IPS-20b (cell line): ENCODE measurements around the gene SWT1.
"Not testable (repeated sequence)": the region's sequence is repeated elsewhere in the genome, so short reads cannot be mapped to it uniquely, and the experiment has no call there.

Experiments
- H3K27ac ChIP-seq: one replicate; pipeline ENCODE4 v1.5.1; 2013; ENCODE audit warnings: low read length
- H3K27me3 ChIP-seq: 2 replicates; pipeline ENCODE4 v1.6.1; 2013; ENCODE audit warnings: mild to moderate bottlenecking, low read length, inconsistent platforms; ENCODE audit not compliant: insufficient read depth
- H3K36me3 ChIP-seq: 2 replicates; pipeline ENCODE4 v1.6.1; 2013; ENCODE audit warnings: low read depth, mild to moderate bottlenecking, inconsistent platforms, low read length, moderate library complexity; ENCODE audit not compliant: insufficient read depth
- H3K4me1 ChIP-seq: 2 replicates; pipeline ENCODE4 v1.6.1; 2013; ENCODE audit warnings: mild to moderate bottlenecking, control low read depth, inconsistent platforms, low read length, moderate library complexity; ENCODE audit not compliant: insufficient read depth
- H3K4me3 ChIP-seq: 2 replicates; pipeline ENCODE4 v1.5.1; 2013; ENCODE audit warnings: mild to moderate bottlenecking, low read length, inconsistent platforms
- H3K9ac ChIP-seq: 2 replicates; pipeline ENCODE4 v1.6.1; 2013; ENCODE audit warnings: low read depth, mild to moderate bottlenecking, inconsistent platforms, low read length, moderate library complexity
- H3K9me3 ChIP-seq: 2 replicates; pipeline ENCODE4 v1.6.1; 2013; ENCODE audit warnings: mild to moderate bottlenecking, low read depth, low read length, inconsistent platforms; ENCODE audit not compliant: insufficient read depth

Gene SWT1

GRCh38 chr1:185251928-185252327, 95.0 kb downstream of the SWT1 start:
- not testable (repeated sequence) for H3K4me3 ChIP-seq

GRCh38 chr1:185252404-185252803, 95.4 kb downstream of the SWT1 start:
- not testable (repeated sequence) for H3K27me3 ChIP-seq, H3K27ac ChIP-seq

More at GRCh38 chr1:185251928-185252327, 95.0 kb downstream of the SWT1 start:
- H3K9me3 ChIP-seq, H3K36me3 ChIP-seq, H3K27ac ChIP-seq, H3K9ac ChIP-seq, H3K27me3 ChIP-seq: not testable (repeated sequence)
- H3K4me1 ChIP-seq = peaks cover 13% of the 10 kb centered on the region; the same call in 1 of the 2 replicates

GRCh38 chr1:185255595-185255994, 98.6 kb downstream of the SWT1 start:
- not testable (repeated sequence) for H3K9ac ChIP-seq, H3K4me1 ChIP-seq, H3K4me3 ChIP-seq, H3K9me3 ChIP-seq, H3K27ac ChIP-seq, H3K36me3 ChIP-seq, H3K27me3 ChIP-seq

More at GRCh38 chr1:185252404-185252803, 95.4 kb downstream of the SWT1 start:
- H3K9ac ChIP-seq, H3K36me3 ChIP-seq, H3K4me3 ChIP-seq, H3K9me3 ChIP-seq: not testable (repeated sequence)
- H3K4me1 ChIP-seq = peaks cover 13% of the 10 kb centered on the region; the same call in 1 of the 2 replicates

- H3K27ac ChIP-seq, H3K27me3 ChIP-seq, H3K9me3 ChIP-seq, H3K36me3 ChIP-seq, H3K4me3 ChIP-seq, H3K9ac ChIP-seq, H3K4me1 ChIP-seq: not testable (repeated sequence)
Measured at GRCh38 chr1:185257116-185257949, 100.4 kb downstream of the SWT1 start.

GRCh38 chr1:185257950-185258208, 100.9 kb downstream of the SWT1 start:
- Histone ChIP-seq H3K27me3 (no peaks in the 10 kb centered on the region), H3K4me3 (no peak overlapping the region), H3K9me3 (no peaks in the 10 kb centered on the region), H3K36me3 (no peaks in the 10 kb centered on the region), H3K4me1 (no peaks in the 10 kb centered on the region; the same call in 1 of the 2 replicates), H3K9ac (no peak overlapping the region), H3K27ac (no peak overlapping the region)

- no peaks in the 10 kb centered on the region for H3K9me3 ChIP-seq
- no peaks in the 10 kb centered on the region; the same call in 1 of the 2 replicates for H3K4me1 ChIP-seq
- H3K27ac ChIP-seq = no peak overlapping the region
- H3K9ac ChIP-seq = no peak overlapping the region
- no peaks in the 10 kb centered on the region for H3K36me3 ChIP-seq
- H3K27me3 ChIP-seq = no peaks in the 10 kb centered on the region
- no peak overlapping the region for H3K4me3 ChIP-seq
Measured at GRCh38 chr1:185258676-185259075, 101.7 kb downstream of the SWT1 start.

GRCh38 chr1:185260611-185261010, 103.6 kb downstream of the SWT1 start:
- no peaks in the 10 kb centered on the region for H3K9me3 ChIP-seq
- H3K4me1 ChIP-seq = no peaks in the 10 kb centered on the region; the same call in 1 of the 2 replicates
- no peak overlapping the region for H3K9ac ChIP-seq
- no peaks in the 10 kb centered on the region for H3K36me3 ChIP-seq
- H3K27ac ChIP-seq = no peak overlapping the region
- H3K4me3 ChIP-seq = no peak overlapping the region
- no peaks in the 10 kb centered on the region for H3K27me3 ChIP-seq

- no peak overlapping the region for H3K4me3 ChIP-seq
- no peaks in the 10 kb centered on the region; the same call in 1 of the 2 replicates for H3K4me1 ChIP-seq
- H3K9ac ChIP-seq = no peak overlapping the region
- H3K27ac ChIP-seq = no peak overlapping the region
- H3K36me3 ChIP-seq = no peaks in the 10 kb centered on the region
- H3K27me3 ChIP-seq = no peaks in the 10 kb centered on the region
- no peaks in the 10 kb centered on the region for H3K9me3 ChIP-seq
Measured at GRCh38 chr1:185262151-185262550, 105.2 kb downstream of the SWT1 start.

GRCh38 chr1:185263292-185263691, 106.3 kb downstream of the SWT1 start:
- H3K9me3 ChIP-seq = no peaks in the 10 kb centered on the region
- H3K9ac ChIP-seq = no peak overlapping the region
- no peaks in the 10 kb centered on the region for H3K4me1 ChIP-seq
- H3K27me3 ChIP-seq = no peaks in the 10 kb centered on the region
- H3K36me3 ChIP-seq = no peaks in the 10 kb centered on the region
- H3K4me3 ChIP-seq = no peak overlapping the region
- H3K27ac ChIP-seq = no peak overlapping the region

- Histone ChIP-seq H3K9ac (no peak overlapping the region), H3K4me3 (no peak overlapping the region), H3K27me3 (no peaks in the 10 kb centered on the region), H3K9me3 (no peaks in the 10 kb centered on the region), H3K4me1 (no peaks in the 10 kb centered on the region), H3K27ac (no peak overlapping the region), H3K36me3 (no peaks in the 10 kb centered on the region)
Measured at GRCh38 chr1:185263780-185264179, 106.8 kb downstream of the SWT1 start.

- Histone ChIP-seq H3K27me3 (no peaks in the 10 kb centered on the region), H3K9ac (no peak overlapping the region), H3K4me3 (no peak overlapping the region), H3K4me1 (no peaks in the 10 kb centered on the region), H3K9me3 (no peaks in the 10 kb centered on the region), H3K36me3 (no peaks in the 10 kb centered on the region), H3K27ac (no peak overlapping the region)
Measured at GRCh38 chr1:185265314-185265713, 108.3 kb downstream of the SWT1 start.

GRCh38 chr1:185267301-185267700, 110.3 kb downstream of the SWT1 start:
- H3K27ac ChIP-seq = no peak overlapping the region
- H3K9me3 ChIP-seq = no peaks in the 10 kb centered on the region
- no peaks in the 10 kb centered on the region for H3K4me1 ChIP-seq
- H3K9ac ChIP-seq = no peak overlapping the region
- no peak overlapping the region for H3K4me3 ChIP-seq
- no peaks in the 10 kb centered on the region for H3K27me3 ChIP-seq
- H3K36me3 ChIP-seq = no peaks in the 10 kb centered on the region
